T-cell (primary cell): ENCODE data around the gene FGGY. TPM values are rescaled to one million over a fixed set of nuclear protein-coding genes. Genes with fewer than 3 reads are reported as not detected.

Experiments used
- ATAC-seq, 4 experiments: fragments of 200-7000 bp in 3 of 4; fragments of 150-1000 bp in 1 of 4; cut with Tn5 transposase; replicated peaks in 1 of 4; 1 replicate in 3 of 4; 2 replicates in 1 of 4; pipeline ENCODE4 v1.10.0; 2021; ENCODE audit warnings: moderate library complexity in 3 of 4, mild to moderate bottlenecking in 2 of 4, moderate number of reproducible peaks in 1 of 4
- CTCF ChIA-PET, 2 donors: fragments of 300-600 bp; sonication (Branson Sonifier 250); formaldehyde crosslinking; loops; one replicate each; lab custom pipeline; 2022; ENCODE audit warnings: antibody characterized with exemption in 2 of 2; lab: Charles Lee
- POLR2A ChIA-PET, 2 donors: fragments of 300-600 bp; sonication (Branson Sonifier 250); formaldehyde crosslinking; loops; one replicate each; lab custom pipeline; 2022; ENCODE audit warnings: antibody characterized with exemption in 2 of 2; lab: Charles Lee
- DNase-seq, 35 experiments: peaks; one replicate each; pipeline versions ENCODE4 v3.0.0 to v3.0.0-alpha.2; 2013 to 2023
- H3K27ac ChIP-seq: one replicate; pipeline ENCODE4 v1.5.1; 2013; ENCODE audit warnings: low read length
- H3K27me3 ChIP-seq, 2 experiments: replicated peaks in 1 of 2; 1 replicate in 1 of 2; 2 replicates in 1 of 2; pipeline versions ENCODE4 v1.6.1 to v1.7.0; 2013; ENCODE audit warnings: low read length in 1 of 2, mixed read lengths in 1 of 2; ENCODE audit not compliant: control insufficient read depth in 2 of 2, insufficient read depth in 2 of 2; ENCODE audit errors: extremely low read depth in 1 of 2
- H3K36me3 ChIP-seq, 2 donors: 1 replicate in 1 of 2; 2 replicates in 1 of 2; pipeline versions ENCODE4 v1.6.1 to v1.7.0; 2013; ENCODE audit warnings: low read length in 1 of 2; ENCODE audit not compliant: control insufficient read depth in 2 of 2, insufficient read depth in 1 of 2; ENCODE audit errors: extremely low read depth in 1 of 2
- H3K4me1 ChIP-seq, 2 experiments: 1 replicate in 1 of 2; 2 replicates in 1 of 2; pipeline versions ENCODE4 v1.6.1 to v1.7.0; 2013; ENCODE audit warnings: low read length in 2 of 2, mixed read lengths in 1 of 2; ENCODE audit not compliant: insufficient read depth in 2 of 2, control insufficient read depth in 1 of 2; ENCODE audit errors: extremely low read depth in 1 of 2
- H3K4me3 ChIP-seq, 2 donors: 1 replicate in 1 of 2; 2 replicates in 1 of 2; pipeline versions ENCODE4 v1.5.1 to v1.7.0; 2013; ENCODE audit warnings: mild to moderate bottlenecking in 2 of 2, low read length in 1 of 2, moderate library complexity in 1 of 2; ENCODE audit not compliant: control insufficient read depth in 1 of 2; ENCODE audit errors: extremely low read depth in 1 of 2
- H3K9me3 ChIP-seq: 2 replicates; pipeline ENCODE4 v1.7.0; 2013
- H3K27ac Mint-ChIP-seq, 2 donors: one replicate each; pipeline ENCODE4 v1.8.0; 2020 to 2021; ENCODE audit warnings: mild to moderate bottlenecking in 2 of 2, mixed read lengths in 2 of 2
- H3K27me3 Mint-ChIP-seq, 2 donors: one replicate each; pipeline ENCODE4 v1.8.0; 2021 to 2022; ENCODE audit warnings: mixed read lengths in 2 of 2
- H3K36me3 Mint-ChIP-seq: one replicate; pipeline ENCODE4 v1.8.0; 2021; ENCODE audit warnings: mixed read lengths
- H3K4me1 Mint-ChIP-seq, 3 donors: one replicate each; pipeline ENCODE4 v1.8.0; 2020 to 2022; ENCODE audit warnings: mixed read lengths in 3 of 3, mild to moderate bottlenecking in 1 of 3
- H3K4me3 Mint-ChIP-seq, 3 donors: one replicate each; pipeline ENCODE4 v1.8.0; 2020 to 2022; ENCODE audit warnings: mild to moderate bottlenecking in 3 of 3, mixed read lengths in 3 of 3, moderate library complexity in 3 of 3
- H3K9me3 Mint-ChIP-seq, 3 donors: one replicate each; pipeline ENCODE4 v1.8.0; 2020 to 2022; ENCODE audit warnings: mixed read lengths in 3 of 3
- WGBS: methylation state at CpG from one replicate; pipeline ENCODE4 v1.1.5; 2013; ENCODE audit warnings: missing lambda C conversion rate; ENCODE audit not compliant: insufficient coverage; 5-methylcytosine and 5-hydroxymethylcytosine counted together
- total RNA-seq, 35 experiments: library from RNA in 6 of 35; stranded (reverse) in 6 of 35; fragments of 120-200 nt in 1 of 35; gene quantifications; one replicate each; pipeline versions ENCODE4 v1.2.1 to v1.2.4 and lab custom pipeline; 2013 to 2026

FGGY gene
- total RNA-seq, 5 donors from 2014 or later (not counting 1 experiment from before 2014, with no cell fraction given), result 7.8 to 21.7 (median 12.6) TPM

DNA sequence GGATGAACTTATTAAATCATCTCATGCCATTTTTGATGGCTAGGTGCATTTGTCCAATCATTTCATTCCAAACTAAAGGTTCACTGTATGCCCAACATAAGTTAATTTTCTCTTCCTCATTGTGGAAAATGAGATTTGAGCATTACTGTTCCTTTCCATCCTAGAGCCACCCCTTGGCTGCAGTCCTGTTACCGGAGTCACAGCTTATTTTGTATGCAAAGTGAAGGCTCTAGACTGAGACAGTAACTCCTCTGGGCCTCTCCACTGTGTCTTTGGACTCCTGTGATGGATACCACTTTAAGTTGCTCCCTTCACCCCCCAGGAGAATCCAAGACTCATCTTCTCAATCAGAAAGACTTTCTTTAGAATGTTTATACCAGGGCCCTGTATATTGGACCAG, 59.7 kb downstream of the FGGY start:
- no peaks in the 10 kb centered on the region for H3K36me3 ChIP-seq
- H3K27ac Mint-ChIP-seq, result no peak overlapping the region
- peaks cover 25% of the 10 kb centered on the region for H3K36me3 Mint-ChIP-seq
- no peaks in the 10 kb centered on the region for H3K4me1 Mint-ChIP-seq
- no peak overlapping the region for H3K27ac ChIP-seq
- 100% methylated on average over 1 of the region's 1 CpG for WGBS
- H3K4me3 Mint-ChIP-seq, result no peak overlapping the region
- no peaks in the 10 kb centered on the region for H3K27me3 ChIP-seq
- DNase-seq, result no peak
- ChIA-PET POLR2A (no interaction called here), CTCF (no interaction called here)
- no peak for ATAC-seq
- no peaks in the 10 kb centered on the region for H3K9me3 Mint-ChIP-seq
- H3K9me3 ChIP-seq, result no peaks in the 10 kb centered on the region
- H3K27me3 Mint-ChIP-seq, result no peaks in the 10 kb centered on the region
- no peak overlapping the region for H3K4me3 ChIP-seq
- no peaks in the 10 kb centered on the region for H3K4me1 ChIP-seq

DNA sequence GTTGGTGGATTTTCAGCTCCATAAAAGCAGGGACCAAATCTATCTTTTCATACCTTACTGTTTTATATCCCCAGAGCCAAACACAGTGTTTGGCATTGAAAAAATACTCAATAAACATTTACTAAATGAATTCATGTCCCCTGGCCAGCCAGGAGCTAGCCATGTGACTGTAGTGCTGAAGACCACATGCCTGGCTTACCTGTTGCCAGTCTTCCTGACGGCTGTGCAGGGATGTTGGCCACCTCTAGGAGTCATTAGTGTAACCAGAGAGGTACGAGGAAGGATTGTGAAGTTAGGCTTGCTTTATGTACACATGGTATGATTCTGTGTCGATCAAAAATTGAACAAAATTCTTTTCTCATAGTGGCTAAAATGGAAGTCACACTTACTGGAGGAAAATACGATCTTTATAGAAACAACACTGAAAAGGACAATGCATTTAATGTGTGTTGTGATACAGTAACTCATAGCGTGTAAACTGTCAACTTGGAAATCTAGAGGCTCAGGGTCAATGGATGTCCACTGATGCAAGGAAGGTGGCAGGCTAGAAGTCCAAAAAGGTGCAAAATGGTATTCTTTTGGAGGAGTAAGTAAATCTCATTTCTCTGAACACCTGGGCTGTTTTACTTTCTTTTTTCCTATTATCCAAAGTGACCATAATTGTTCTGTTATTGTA, 60.9 kb downstream of the FGGY start:
- DNase-seq, result no peak
- H3K27me3 Mint-ChIP-seq, result no peaks in the 10 kb centered on the region
- no peak for ATAC-seq
- Histone ChIP-seq H3K9me3 (no peaks in the 10 kb centered on the region), H3K27ac (no peak overlapping the region), H3K36me3 (no peaks in the 10 kb centered on the region), H3K4me1 (no peaks in the 10 kb centered on the region), H3K27me3 (no peaks in the 10 kb centered on the region), H3K4me3 (no peak overlapping the region)
- H3K4me1 Mint-ChIP-seq, result no peaks in the 10 kb centered on the region
- no peaks in the 10 kb centered on the region for H3K9me3 Mint-ChIP-seq
- ChIA-PET POLR2A (no interaction called here), CTCF (no interaction called here)
- H3K4me3 Mint-ChIP-seq, result no peak overlapping the region
- no peak overlapping the region for H3K27ac Mint-ChIP-seq
- H3K36me3 Mint-ChIP-seq, result peaks cover 27% of the 10 kb centered on the region
- WGBS, result 100% methylated on average over 1 of the region's 5 CpGs

DNA sequence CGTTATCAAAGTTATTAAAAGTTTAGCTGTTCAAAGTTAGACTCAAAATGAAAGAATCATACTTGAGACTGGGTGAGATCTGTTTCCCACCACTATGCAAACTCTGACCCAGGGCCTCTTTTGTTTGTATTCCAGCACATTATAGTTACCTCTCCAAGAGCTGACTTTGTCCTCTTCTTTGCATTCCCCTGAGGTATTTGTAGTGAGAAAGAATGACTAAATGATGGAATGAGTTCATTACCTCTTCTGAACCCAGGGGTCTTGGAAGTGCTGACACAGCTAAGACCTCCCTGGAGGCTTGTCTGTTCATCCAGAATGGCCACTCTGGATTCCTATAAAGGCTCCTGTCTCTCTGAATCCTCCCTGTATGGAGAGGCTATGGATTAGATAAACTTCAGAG, 62.4 kb downstream of the FGGY start:
- Mint-ChIP-seq H3K9me3 (no peaks in the 10 kb centered on the region), H3K4me1 (no peaks in the 10 kb centered on the region), H3K27ac (no peak overlapping the region), H3K4me3 (no peak overlapping the region), H3K36me3 (peaks cover 25% of the 10 kb centered on the region), H3K27me3 (no peaks in the 10 kb centered on the region)
- Histone ChIP-seq H3K9me3 (no peaks in the 10 kb centered on the region), H3K27ac (no peak overlapping the region), H3K27me3 (no peaks in the 10 kb centered on the region), H3K36me3 (no peaks in the 10 kb centered on the region), H3K4me1 (no peaks in the 10 kb centered on the region), H3K4me3 (no peak overlapping the region)
- no CpG with 5 or more reads among the region's 1 CpG for WGBS
- ChIA-PET CTCF (no interaction called here), POLR2A (no interaction called here)
- ATAC-seq, result no peak
- no peak for DNase-seq

DNA sequence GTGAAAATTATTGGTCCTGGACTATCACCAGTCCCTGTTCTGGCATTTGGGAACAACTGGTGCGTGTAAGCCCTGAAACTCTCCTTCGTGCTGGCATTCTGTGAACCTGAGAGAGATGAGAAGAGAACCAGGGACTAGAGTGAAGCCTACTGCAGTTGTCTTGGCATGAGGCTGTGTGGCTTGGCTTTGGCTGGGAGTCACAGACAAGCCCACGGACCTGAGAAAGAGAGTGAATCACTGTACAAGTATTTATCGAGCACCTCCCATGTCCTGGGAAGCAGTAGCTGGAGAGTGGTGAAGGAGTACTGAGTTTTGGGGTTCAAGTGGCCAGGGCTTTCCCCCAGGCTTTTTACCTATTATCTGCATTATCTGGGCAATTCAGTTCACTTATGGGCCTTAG, 63.3 kb downstream of the FGGY start:
- Histone ChIP-seq H3K4me3 (no peak overlapping the region), H3K36me3 (no peaks in the 10 kb centered on the region), H3K27me3 (no peaks in the 10 kb centered on the region), H3K4me1 (no peaks in the 10 kb centered on the region), H3K9me3 (no peaks in the 10 kb centered on the region), H3K27ac (no peak overlapping the region)
- no peak overlapping the region for H3K4me3 Mint-ChIP-seq
- no peak for ATAC-seq
- H3K9me3 Mint-ChIP-seq, result no peaks in the 10 kb centered on the region
- 100% methylated on average over 4 of the region's 4 CpGs for WGBS
- CTCF ChIA-PET, result no interaction called here
- DNase-seq, result no peak
- H3K4me1 Mint-ChIP-seq, result no peaks in the 10 kb centered on the region
- POLR2A ChIA-PET, result no interaction called here
- H3K27ac Mint-ChIP-seq, result no peak overlapping the region
- H3K36me3 Mint-ChIP-seq, result peaks cover 26% of the 10 kb centered on the region
- no peaks in the 10 kb centered on the region for H3K27me3 Mint-ChIP-seq

DNA sequence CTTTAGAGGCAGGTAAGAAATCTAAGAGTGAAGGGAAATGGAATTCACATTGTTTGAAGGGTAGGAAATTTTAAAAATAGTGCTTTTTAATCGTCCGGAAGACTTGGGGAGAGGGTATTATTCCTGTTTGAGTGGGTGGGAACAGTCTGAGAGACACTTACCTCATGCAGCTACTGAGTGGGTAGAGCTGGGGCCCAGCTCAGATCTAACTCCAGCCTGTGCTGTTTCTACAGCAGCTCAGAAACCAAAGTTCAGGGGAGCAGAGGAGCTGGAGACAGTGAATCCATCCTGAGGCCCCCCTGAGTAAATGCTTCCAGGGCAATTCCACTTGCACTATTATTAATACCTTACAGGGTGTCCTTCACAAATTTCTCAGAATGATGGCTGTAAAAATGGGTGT, 63.8 kb downstream of the FGGY start:
- DNase-seq (no peak), ATAC-seq (no peak)
- no peaks in the 10 kb centered on the region for H3K9me3 ChIP-seq
- H3K27ac Mint-ChIP-seq, result no peak overlapping the region
- H3K4me3 Mint-ChIP-seq, result no peak overlapping the region
- H3K9me3 Mint-ChIP-seq, result no peaks in the 10 kb centered on the region
- no peaks in the 10 kb centered on the region for H3K27me3 ChIP-seq
- no peaks in the 10 kb centered on the region for H3K4me1 Mint-ChIP-seq
- H3K27me3 Mint-ChIP-seq, result no peaks in the 10 kb centered on the region
- no peak overlapping the region for H3K4me3 ChIP-seq
- ChIA-PET POLR2A (no interaction called here), CTCF (no interaction called here)
- no peak overlapping the region for H3K27ac ChIP-seq
- no peaks in the 10 kb centered on the region for H3K4me1 ChIP-seq
- H3K36me3 ChIP-seq, result no peaks in the 10 kb centered on the region
- WGBS, result 95% methylated on average over 2 of the region's 2 CpGs
- peaks cover 30% of the 10 kb centered on the region for H3K36me3 Mint-ChIP-seq

DNA sequence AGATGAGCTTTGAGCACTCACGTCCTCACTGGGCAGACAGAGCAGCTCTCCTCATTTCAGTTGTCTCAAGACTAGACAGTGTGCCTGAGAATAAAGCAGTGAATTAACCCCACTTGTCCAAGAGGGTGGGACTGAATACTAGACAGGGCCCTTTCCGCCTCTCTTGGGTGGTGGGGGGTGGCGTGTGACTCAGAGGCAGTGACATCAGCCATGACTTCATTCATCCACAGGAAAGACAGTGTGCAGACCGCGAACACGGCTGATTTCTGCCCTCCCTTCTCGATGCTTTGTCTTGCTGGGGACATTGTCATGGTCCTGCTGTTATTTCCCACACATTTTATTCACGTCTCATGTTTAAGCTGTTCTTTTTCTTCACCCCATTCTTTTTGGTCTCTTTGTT, 64.9 kb downstream of the FGGY start:
- H3K36me3 Mint-ChIP-seq, result peaks cover 33% of the 10 kb centered on the region
- Histone ChIP-seq H3K4me1 (no peaks in the 10 kb centered on the region), H3K36me3 (no peaks in the 10 kb centered on the region), H3K27me3 (no peaks in the 10 kb centered on the region), H3K27ac (no peak overlapping the region), H3K9me3 (no peaks in the 10 kb centered on the region), H3K4me3 (no peak overlapping the region)
- H3K9me3 Mint-ChIP-seq, result no peaks in the 10 kb centered on the region
- no peaks in the 10 kb centered on the region for H3K27me3 Mint-ChIP-seq
- POLR2A ChIA-PET, result no interaction called here
- no peak overlapping the region for H3K27ac Mint-ChIP-seq
- H3K4me3 Mint-ChIP-seq, result no peak overlapping the region
- ATAC-seq (no peak), DNase-seq (no peak)
- CTCF ChIA-PET, result no interaction called here
- 95% methylated on average over 6 of the region's 8 CpGs for WGBS
- H3K4me1 Mint-ChIP-seq, result no peaks in the 10 kb centered on the region

DNA sequence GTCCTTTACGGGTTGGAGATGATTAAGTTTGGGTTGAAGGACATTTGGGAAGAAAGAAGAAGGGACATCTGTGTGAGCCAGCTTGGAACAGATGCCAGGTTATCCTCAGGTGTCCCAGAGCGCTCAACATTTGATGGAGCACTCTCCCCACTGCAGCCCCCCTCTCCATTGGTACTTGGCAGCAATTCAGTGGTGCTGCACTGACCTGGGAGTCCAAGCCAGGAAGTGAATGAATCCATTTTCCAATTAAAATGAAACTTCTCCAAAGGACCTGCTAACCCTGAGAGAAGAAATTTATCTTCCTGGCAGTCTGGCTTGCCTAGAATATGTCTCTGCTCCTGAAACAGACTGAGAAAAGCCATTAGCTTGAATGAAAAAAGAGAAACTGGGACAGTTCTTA, 67.1 kb downstream of the FGGY start:
- Mint-ChIP-seq H3K9me3 (no peaks in the 10 kb centered on the region), H3K27me3 (no peaks in the 10 kb centered on the region), H3K36me3 (peaks cover 39% of the 10 kb centered on the region), H3K4me3 (no peak overlapping the region), H3K4me1 (no peaks in the 10 kb centered on the region), H3K27ac (no peak overlapping the region)
- H3K27me3 ChIP-seq, result no peaks in the 10 kb centered on the region
- H3K4me1 ChIP-seq, result no peaks in the 10 kb centered on the region
- H3K4me3 ChIP-seq, result no peak overlapping the region
- CTCF ChIA-PET, result no interaction called here
- no peak overlapping the region for H3K27ac ChIP-seq
- POLR2A ChIA-PET, result no interaction called here
- 83% methylated on average over 1 of the region's 2 CpGs for WGBS
- ATAC-seq (no peak), DNase-seq (no peak)
- no peaks in the 10 kb centered on the region for H3K9me3 ChIP-seq
- no peaks in the 10 kb centered on the region for H3K36me3 ChIP-seq
